HG02798 (cell line): ENCODE measurements around the gene MBNL1.
"Not testable (repeated sequence)": the region's sequence is repeated elsewhere in the genome, so short reads cannot be mapped to it uniquely, and the experiment has no call there.

Source experiments
- ATAC-seq: cut with Tn5 transposase; IDR thresholded peaks from one replicate; pipeline ENCODE4 v1.9.1; 2021; ENCODE audit warnings: mild to moderate bottlenecking; ENCODE audit not compliant: unreplicated experiment, poor library complexity

MBNL1 gene

DNA sequence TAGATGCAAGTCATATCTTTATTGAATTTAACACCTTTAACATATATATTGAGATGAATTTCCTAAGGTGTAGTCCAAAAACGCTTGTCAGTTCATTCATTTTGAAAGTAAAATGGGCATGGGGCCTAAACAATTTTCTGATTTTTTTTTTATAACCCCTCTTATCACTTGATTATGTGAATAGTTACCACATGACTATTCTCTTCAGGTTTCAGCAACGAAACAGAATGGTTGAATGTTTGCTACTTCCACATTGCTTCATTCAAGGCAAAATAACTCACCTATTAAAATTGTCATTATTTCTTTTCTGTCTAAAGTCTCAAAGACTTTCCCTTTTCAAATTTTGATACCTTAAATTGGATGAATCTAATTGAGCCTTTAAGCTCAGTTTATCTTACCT is 96.4 kb downstream of the MBNL1 start:
- no peak for ATAC-seq

DNA sequence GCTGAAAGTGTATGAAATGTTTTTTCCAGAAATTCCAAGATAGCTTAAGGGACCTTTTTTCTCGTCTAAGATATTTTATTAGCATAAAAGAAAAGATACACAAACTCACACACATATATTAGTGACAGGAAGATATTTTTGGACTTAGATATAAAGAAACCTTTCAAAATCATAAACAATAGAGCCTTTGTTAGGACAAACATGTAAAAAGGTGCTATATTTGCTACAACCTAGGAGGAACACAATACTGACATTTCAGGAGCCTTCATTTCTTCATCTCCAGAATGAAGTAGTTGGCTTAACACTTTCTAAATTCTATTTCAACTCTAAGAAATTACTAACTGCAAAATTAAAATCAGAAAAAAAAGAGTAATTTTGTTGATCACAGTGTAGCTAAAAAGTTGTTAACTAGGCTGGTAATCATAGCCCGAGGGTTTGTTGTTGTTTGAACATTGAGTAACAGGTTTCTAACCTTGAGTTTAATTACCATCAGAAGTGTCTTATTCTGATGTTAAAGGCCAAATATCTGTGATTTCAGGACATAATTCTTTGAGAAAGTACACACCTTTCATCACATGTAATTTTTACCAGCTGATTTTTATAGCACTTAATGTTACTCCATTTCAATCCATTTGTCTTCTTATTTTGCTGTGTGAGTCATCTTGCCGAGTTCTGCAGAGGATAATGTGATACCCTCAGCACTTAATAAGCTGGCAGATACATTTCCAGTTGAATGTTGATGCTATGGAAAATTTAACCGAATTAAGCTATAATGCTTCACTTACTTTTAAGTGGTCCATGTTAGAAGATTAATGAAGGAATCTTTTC is 97.3 kb downstream of the MBNL1 start:
- ATAC-seq: no peak

DNA sequence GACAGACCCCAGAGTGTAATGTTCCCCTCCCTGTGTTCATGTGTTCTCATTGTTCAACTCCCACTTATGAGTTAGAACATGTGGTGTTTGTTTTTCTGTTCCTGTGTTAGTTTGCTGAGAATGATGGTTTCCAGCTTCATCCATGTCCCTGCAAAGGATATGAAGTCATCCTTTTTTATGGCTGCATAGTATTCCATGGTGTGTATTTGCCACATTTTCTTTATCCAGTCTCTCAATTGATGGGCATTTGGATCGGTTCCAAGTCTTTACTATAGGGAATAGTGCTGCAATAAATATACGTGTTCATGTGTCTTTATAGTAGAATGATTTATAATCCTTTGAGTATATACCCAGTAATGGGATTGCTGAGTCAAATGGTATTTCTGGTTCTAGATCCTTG is 98.5 kb downstream of the MBNL1 start:
- ATAC-seq: not testable (repeated sequence)

DNA sequence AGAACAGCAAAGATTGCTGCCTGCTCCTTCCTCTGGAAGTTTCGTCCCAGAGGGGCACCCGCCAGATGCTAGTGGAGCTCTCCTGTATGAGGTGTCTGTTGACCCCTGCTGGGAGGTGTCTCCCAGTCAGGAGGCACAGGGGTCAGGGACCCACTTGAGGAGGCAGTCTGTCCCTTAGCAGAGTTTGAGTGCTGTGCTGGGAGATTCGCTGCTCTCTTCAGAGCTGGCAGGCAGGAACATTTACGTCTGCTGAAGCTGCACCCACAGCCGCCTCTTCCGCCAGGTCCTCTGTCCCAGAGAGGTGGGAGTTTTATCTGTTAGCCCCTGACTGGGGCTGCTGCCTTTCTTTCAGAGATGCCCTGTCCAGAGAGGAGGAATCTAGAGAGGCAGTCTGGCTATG is 103.9 kb downstream of the MBNL1 start:
- ATAC-seq: not testable (repeated sequence)

DNA sequence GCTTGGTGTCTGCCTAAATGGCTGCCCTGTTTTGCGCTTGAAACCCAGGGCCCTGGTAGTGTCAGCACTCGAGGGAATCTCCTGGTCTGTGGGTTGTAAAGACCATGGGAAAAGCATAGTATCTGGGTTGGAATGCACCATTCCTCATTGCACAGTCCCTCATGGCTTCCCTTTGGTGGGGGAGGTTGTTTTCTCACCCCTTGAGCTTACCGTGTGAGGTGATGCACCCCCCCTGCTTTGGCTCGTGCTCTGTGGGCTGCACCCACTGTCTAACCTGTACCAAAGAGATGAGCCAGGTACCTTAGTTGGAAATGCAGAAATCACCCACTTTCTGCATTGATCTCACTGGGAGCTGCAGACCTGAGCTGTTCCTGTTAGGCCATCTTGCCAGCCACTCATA is 104.7 kb downstream of the MBNL1 start:
- ATAC-seq: no peak

DNA sequence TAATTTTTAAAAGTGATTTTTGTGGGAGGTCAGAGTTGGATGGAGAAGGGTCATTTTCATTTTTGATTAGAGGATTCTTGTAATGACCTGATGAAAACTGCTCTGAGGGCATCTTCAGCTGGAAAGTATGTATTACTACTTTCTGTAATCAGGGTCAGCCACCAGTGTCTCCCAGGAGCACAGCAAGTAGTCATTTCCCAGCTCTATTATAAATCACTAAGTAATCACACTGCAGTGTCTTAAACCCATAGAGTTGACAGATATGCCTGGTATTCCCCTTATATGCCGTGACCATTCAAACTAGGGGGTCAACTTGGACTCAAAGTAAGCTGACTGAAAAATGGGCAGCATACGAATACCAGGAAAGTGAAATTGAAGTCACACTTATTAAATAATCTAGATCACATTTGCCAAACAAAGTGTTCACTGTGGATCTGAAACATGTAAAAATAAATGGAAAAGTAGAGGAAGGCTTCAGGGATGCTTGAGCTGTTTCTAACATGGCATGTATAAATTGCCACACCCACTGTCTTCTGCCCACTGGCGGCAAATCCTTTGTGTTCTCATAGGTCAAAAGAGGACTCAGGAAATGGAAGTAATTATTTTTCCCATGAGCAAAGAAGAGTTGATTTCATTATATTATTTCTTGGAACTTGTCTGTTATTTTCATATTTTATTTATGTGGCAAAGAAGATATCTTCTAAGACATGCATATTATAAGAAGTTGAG is 105.7 kb downstream of the MBNL1 start:
- peak; percentile 33 for ATAC-seq

DNA sequence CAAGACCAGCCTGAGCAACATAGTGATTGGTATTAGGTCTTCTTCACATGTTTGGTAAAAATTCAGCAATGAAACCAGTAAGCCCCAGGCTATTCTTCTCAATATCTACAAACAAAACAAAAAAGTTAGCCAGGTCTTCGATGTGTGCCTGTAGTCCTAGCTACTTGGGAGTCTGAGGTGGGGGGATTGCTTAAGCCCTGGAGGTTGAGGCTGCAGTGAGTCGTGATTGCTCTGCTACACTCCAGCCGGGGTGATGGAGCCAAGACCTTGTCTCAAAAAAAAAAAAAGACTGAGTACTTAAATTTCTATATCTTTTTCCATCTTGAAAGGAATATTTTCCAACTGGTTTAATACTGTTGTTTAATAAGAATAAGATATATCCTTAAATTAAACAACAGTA is 106.8 kb downstream of the MBNL1 start:
- no peak for ATAC-seq

DNA sequence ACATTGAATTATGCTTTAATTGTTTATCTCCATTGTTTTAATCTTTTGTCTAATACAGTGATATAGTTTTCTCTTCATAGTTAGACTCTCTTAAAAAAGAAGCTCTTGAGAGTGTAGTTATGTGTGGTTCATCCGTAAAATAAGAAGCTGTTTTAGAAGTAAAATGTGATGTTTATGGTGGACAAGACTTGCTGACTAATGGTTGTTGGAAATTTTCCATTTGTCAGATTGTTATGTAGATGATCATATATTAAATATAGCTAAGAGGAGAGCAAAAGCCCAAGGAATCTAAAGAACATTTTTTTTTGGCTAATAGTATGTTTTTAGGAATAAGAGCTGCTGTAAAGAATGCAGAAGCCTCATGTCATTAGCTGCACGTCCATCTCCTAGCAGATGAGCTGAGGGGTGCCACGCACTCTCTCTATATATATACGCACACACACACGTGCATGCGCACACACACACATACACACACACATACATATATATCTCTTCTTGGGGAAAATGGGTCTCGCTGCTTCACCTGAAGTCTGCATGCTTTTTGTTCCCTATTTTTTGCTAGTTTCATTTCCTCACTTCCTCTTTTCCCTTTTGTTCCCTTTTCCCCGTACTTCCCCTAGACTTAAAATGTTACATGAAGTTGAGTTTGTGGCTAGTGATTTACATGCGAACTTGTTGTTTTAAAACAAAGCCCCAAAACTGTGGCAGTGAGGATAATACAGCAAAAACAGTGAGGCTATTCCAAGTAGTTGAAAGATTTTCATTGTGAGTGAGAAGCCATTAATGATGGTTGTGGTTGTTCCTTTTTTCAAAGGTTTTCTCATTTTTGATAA is 107.8 kb downstream of the MBNL1 start:
- peak; percentile 84 for ATAC-seq

DNA sequence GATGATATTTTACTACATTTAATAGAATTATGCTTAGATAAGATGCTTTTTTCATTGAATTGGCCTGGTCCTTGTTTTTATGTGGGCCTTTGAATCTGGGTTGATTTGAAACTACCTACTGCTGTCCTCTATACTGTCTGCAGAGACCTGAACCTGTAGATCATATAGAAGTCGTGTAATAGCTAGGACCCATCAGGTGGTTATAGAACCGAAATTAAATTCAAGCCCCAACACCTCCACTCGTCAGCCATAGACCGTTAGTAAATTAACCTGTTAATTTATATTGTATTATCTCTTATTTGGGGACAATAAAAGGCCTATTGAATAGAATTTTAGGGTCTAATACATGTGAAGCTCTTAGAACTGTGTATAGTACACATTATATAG is 108.4 kb downstream of the MBNL1 start:
- ATAC-seq: peak; percentile 19

DNA sequence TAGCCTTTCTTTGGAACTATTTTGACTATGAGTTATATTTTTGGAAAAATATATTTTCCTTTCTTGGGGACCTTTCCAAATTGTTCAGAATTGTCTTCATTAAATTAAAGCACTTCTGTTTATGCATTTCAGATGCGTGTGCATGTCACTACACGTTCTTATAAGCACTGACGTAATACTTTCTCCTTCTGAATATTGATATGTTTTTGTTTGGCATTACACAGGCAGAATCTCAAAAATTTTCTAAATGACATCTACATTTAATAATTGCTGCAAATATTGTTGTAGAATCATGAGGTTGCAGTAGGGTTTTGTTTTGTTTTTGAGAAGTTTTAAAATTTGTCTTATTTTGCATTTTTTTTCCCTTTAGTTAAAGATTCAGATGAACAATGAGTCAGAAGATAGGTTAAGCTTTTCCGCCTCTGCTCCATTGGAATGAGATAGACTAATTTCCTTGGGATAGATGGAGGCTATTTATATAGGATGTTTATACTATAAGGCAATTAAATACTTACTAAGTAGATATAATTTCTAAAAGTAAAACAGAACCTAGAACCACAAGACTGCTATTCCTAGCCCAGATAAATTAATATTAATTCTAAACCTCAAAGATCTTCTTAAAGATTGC is 110.8 kb downstream of the MBNL1 start:
- no peak for ATAC-seq

DNA sequence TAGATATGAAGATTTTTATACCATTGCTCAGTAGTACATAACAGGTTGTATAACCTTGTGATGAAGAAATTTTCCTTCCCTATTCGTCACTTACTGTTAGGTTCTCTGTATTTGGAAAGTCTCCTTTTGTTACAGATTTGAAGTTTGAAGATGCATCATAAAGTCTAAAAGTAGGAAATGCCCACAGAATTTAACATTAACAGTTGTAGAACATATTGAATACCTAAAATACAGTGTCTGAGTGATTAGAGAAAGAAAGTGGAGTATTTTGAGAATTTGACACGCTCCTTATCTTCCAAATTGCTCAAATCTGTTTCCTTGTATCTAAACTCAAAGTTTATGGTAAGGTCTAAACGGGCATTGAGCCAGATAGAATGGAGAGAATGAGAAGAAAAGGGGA is 111.3 kb downstream of the MBNL1 start:
- ATAC-seq: no peak

DNA sequence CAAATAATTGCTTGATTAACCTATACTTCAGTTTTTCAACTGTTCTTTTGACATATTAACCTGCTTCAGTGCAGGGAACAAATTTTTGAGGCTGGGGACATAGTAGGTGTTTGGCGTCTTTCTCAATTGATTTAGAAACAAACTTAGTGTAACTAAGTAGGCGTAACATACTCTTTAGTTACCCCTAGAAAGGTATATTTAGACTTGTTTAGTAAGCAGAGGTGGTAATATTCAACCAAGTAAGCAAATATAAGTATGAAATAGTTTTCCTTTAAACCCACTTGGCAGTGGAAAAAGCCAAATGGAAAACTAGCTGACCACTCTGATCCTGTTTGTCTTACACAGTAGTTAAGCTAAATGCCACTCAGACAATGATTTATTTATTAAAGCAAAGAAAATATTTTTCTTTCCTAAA is 113.2 kb downstream of the MBNL1 start:
- ATAC-seq: peak; percentile 47

DNA sequence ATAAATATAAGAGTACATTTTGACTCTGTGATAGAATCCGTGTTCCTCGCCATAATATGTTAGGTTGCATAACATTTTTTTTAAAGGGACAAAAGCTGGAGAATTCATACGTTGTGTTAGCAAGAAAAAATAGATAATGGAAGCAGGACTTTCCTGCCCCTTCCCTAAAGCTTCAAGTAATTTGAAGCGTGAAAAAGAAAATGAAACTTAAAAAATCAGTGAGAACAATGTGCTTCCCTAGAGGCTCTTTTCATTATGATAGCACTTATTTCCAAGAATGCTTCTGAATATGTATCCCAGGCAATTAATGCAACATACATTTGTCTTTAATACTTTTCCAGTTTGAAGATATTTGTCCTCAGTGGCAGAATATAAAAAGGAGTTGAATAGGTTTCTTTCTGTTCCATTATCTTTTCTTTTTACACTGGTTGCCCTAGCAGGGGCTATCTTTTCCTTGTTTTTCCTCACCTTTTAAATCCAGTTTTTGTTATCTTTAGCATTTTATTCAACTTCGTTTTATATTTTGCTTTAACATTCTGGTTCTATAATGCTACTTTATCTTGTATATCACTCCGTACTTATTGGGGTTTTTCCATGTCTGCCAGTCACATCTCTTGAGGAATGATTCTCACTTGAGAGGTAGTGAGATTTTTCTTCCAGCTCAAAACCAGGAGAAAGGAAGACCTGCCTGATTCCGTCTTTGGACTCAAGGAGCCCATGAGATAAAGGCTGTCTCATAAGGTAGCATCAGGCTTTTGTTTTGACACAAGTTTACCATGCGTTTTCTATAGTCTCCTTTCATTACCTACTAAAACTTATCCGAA is 113.8 kb downstream of the MBNL1 start:
- ATAC-seq: peak; percentile 39

DNA sequence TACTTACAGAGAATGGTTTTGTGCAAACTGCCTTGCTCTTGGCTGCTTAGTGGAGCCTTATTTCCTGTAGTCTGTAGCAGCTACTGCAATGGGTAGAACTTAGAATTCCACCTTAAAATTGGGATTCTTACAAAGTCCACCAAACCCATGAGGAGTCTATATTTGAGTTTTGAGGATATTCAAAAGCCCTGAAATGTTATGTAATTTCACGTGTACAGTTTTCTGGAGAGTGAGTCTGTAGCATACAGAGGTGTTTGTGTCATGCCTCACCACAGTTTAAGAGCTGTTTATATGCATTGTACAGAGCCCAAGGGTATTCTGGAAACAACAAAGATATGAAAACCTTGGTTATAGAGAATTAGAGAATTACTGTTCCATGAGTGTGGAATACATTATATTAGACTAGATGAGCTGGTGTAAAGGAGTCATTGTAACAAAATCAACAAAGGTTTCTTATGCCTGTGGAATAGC is 114.4 kb downstream of the MBNL1 start:
- no peak for ATAC-seq

DNA sequence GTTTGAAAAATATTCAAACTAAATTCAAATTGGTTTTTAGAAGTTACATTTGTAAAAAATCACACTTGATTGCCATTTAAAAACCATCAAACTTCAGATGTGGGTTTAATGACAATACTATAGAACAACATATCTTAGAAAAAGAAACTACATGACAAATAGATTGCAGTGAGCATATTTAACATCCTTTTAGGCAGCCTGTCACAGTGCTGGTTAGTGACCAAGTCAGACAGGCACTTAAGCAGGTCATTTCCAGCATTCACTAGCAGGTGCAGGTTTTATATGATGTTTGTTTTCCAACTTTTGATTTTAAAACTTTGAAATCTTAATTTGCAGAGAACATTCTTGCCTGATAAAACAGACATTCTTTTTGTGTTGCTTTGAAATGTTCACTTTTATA is 115.7 kb downstream of the MBNL1 start:
- ATAC-seq: no peak

DNA sequence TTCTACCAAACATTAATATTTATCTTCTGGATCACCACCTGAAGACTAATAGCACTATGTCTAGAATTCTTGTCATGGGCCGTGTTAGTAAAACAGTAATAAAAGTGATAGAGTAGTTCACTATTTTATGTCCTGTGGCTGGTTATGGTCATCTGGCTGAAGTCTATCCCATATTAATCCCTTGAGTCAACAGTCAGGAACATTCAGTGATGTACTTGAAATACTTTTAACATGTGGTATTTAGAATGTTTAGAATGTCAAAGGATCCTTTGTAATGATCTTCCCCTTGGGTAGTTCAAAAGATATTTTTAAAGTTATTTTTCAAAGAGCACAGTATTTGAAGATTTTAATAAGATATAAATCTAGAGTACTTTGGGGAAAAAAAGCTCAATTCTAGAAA is 117.0 kb downstream of the MBNL1 start:
- no peak for ATAC-seq

DNA sequence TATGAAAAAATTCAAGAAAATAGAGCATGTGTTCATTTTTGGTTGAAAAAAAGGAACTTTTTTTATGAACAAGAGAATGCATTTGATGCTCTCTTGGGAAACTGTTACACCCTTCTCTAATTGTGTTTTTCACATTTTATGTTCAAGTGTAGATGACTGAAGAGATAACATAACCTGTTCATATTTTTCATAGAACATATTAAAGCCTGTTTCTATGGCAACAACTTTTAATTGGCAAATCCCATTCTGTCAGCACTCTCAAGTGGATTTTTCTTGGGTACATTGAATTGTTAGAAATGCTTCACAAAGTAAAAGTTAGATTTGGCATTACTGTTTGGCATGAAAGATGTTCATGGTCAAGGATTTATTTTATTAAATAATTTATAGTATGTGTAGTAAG is 117.5 kb downstream of the MBNL1 start:
- ATAC-seq: no peak

DNA sequence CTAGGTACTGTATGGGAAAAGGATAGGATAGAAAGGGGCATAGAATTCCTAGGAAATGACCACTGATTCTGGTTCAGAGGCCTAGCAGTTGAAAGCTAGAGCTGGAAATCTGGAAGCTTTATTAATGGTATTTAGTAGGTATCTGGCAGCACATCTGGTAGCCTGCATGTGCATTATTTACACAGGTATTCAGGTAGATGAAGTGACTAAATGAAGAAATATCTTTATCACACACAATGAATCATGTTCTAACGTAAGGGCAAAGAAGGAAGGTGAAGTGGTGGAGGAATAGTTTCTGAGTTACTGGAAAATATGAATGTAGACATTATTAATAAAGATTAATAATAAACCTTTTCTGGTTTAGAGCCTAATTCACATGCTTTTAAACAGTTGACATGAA is 119.9 kb downstream of the MBNL1 start:
- ATAC-seq: no peak

DNA sequence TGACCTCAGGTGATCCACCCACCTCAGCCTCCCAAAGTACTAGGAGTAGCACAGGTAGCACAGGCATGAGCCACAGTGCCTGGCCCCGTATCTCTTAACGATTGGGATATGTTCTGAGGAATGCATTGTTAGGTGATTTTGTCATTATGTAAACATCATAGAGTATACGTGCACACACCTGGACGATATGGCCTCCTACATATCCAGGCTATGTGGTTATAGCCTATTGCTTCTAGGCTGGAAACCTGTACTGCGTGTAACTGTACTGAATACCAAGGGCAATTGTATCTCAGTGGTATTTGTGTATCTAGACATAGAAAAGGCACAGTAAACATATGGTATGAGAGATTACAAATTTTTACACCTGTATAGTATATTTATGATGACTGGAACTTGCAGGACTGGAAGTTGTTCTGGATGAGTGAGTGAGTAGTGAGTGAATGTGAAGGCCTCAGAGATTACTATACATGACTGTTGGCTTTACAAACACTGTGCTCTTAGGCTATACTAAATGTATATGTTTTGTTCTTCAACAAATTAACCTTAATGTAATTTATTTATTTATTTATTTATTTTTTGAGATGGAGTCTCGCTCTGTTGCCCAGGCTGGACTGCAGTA is 120.7 kb downstream of the MBNL1 start:
- ATAC-seq: no peak
